Osteoblast (primary cell): ENCODE results near the gene SP140L. TPM values are rescaled to one million over a fixed set of nuclear protein-coding genes. Genes with fewer than 3 reads are reported as not detected.
A peak's percentile ranks its signal among the peaks of the same experiment; 100 is the strongest.
"Not testable (repeated sequence)": the region's sequence is repeated elsewhere in the genome, so short reads cannot be mapped to it uniquely, and the experiment has no call there.

ENCODE experiments used
- DNase-seq: peaks from one replicate; pipeline ENCODE4 v3.0.0; 2011; ENCODE audit warnings: low spot score, mixed read lengths; ENCODE audit not compliant: insufficient read length; ENCODE audit errors: missing footprints
- H2AFZ ChIP-seq: 2 replicates; pipeline ENCODE4 v1.6.0; 2011; ENCODE audit warnings: mild to moderate bottlenecking, low read length
- H3K27ac ChIP-seq: 2 replicates; pipeline ENCODE4 v1.5.1; 2011; ENCODE audit warnings: mild to moderate bottlenecking, low read depth, low read length, moderate library complexity
- H3K27me3 ChIP-seq: 2 replicates; pipeline ENCODE4 v1.6.0; 2012; ENCODE audit warnings: mild to moderate bottlenecking, control low read depth, inconsistent platforms, low read length, moderate library complexity; ENCODE audit not compliant: insufficient read depth
- H3K36me3 ChIP-seq: 2 replicates; pipeline ENCODE4 v1.5.1; 2011; ENCODE audit warnings: mild to moderate bottlenecking, low read length, control low read depth, moderate library complexity; ENCODE audit not compliant: insufficient read depth
- H3K4me1 ChIP-seq: 2 replicates; pipeline ENCODE4 v1.5.1; 2011; ENCODE audit warnings: mild to moderate bottlenecking, low read length, control low read depth, moderate library complexity; ENCODE audit not compliant: insufficient read depth
- H3K4me2 ChIP-seq: 2 replicates; pipeline ENCODE4 v1.6.0; 2011; ENCODE audit warnings: mild to moderate bottlenecking, low read length; ENCODE audit not compliant: insufficient read depth
- H3K4me3 ChIP-seq: fragments of 200-600 bp; sonication (generic); 3 replicates; pipeline ENCODE4 v1.5.1; 2012; ENCODE audit warnings: mild to moderate bottlenecking, low read length, inconsistent platforms; ENCODE audit not compliant: insufficient read depth
- H3K79me2 ChIP-seq: 2 replicates; pipeline ENCODE4 v1.6.0; 2012; ENCODE audit warnings: mild to moderate bottlenecking, low read length, control low read depth, inconsistent platforms; ENCODE audit not compliant: insufficient read depth
- H3K9me3 ChIP-seq: 2 replicates; pipeline ENCODE4 v1.5.1; 2011; ENCODE audit warnings: low read depth, low read length, control low read depth
- H4K20me1 ChIP-seq: 2 replicates; pipeline ENCODE4 v1.6.0; 2012; ENCODE audit warnings: mild to moderate bottlenecking, low read length, control low read depth; ENCODE audit not compliant: insufficient read depth
- CTCF ChIP-seq: IDR thresholded peaks from 2 replicates; pipeline ENCODE4 v1.5.1; 2011; ENCODE audit warnings: mild to moderate bottlenecking, low read depth, low read length, moderate library complexity; ENCODE audit errors: extremely low read depth
- total RNA-seq: library from RNA; depleted of rRNA; stranded (reverse); fragments of >200 nt; gene quantifications from 2 replicates; pipeline ENCODE4 v1.2.3, GENCODE V29; 2012

The SP140L gene
- total RNA-seq, 1 donor, result 15.6 TPM

DNA sequence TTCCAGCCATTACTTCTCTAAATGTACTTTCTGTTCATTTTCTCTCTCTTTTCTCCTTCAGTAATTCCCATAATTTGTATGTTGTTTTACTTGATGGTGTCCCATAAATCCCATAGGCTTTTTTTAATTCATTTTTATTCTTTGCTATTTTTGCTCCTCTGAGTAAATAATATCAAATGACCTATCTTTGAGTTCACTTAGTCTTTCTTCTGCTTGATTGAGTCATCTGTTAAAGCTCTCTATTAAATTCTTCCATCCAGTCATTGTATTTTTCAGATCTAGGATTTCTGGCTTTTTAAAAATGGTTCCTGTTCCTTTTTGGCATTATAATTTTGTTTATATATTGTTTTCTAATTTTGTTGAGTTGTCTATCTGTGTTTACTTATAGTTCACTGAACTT, 102.5 kb downstream of the SP140L start:
- no peak for DNase-seq
- Histone ChIP-seq H4K20me1 (peaks cover 17% of the 10 kb centered on the region), H3K27ac (no peak overlapping the region), H3K9me3 (no peaks in the 10 kb centered on the region), H3K4me2 (no peak overlapping the region), H3K4me3 (no peak overlapping the region), H2AFZ (no peak overlapping the region), H3K27me3 (no peaks in the 10 kb centered on the region), H3K36me3 (no peaks in the 10 kb centered on the region), H3K4me1 (peaks cover 2% of the 10 kb centered on the region), H3K79me2 (peaks cover 91% of the 10 kb centered on the region)
- TF ChIP-seq CTCF, result no peak

- Histone ChIP-seq H3K36me3 (no peaks in the 10 kb centered on the region), H3K4me1 (peaks cover 5% of the 10 kb centered on the region), H3K4me2 (no peak overlapping the region), H3K4me3 (no peak overlapping the region), H2AFZ (no peak overlapping the region), H3K27ac (no peak overlapping the region), H4K20me1 (peaks cover 20% of the 10 kb centered on the region), H3K27me3 (no peaks in the 10 kb centered on the region), H3K9me3 (no peaks in the 10 kb centered on the region), H3K79me2 (peaks cover 90% of the 10 kb centered on the region)
- no peak for TF ChIP-seq CTCF
- no peak for DNase-seq
Measured at GRCh38 chr2:230430957-230431910, 104.2 kb downstream of the SP140L start.

DNA sequence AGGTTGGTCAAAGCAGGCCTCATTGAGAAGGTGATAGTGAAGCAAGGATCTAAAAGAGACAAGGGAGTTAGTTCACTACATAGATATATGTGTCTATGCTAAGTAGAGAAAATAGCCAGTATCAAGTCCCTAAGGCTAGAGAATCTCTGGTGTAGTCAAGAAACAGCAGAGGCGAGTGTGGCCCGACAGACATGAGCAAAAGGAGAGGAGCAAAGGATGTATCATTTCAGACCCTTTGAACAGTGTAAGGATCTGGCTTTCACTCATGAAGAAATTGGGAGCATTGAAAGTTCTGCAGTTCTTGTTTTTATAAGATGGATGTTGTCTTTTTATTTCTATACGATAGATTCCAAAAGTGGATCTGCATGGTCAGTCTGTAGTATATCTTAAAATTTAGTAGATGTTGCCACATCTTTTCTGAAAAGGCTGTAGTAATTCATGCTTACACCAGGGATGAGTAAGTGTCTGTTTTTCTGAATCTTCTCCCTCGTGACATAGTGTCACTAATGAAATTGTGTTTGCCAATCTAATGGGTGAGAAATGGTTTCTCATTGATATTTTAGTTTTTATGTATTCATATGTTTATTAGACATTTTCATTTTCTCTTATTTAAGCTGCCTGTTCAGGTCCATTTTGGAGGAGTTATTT, 107.8 kb downstream of the SP140L start:
- Histone ChIP-seq H3K4me1 (peaks cover 11% of the 10 kb centered on the region), H3K36me3 (peaks cover 5% of the 10 kb centered on the region), H3K27me3 (no peaks in the 10 kb centered on the region), H3K27ac (peak overlapping the region; percentile 39), H4K20me1 (peaks cover 19% of the 10 kb centered on the region), H3K4me2 (no peak overlapping the region), H2AFZ (no peak overlapping the region), H3K79me2 (peaks cover 75% of the 10 kb centered on the region), H3K4me3 (no peak overlapping the region), H3K9me3 (no peaks in the 10 kb centered on the region)
- TF ChIP-seq CTCF, result no peak
- no peak for DNase-seq

DNA sequence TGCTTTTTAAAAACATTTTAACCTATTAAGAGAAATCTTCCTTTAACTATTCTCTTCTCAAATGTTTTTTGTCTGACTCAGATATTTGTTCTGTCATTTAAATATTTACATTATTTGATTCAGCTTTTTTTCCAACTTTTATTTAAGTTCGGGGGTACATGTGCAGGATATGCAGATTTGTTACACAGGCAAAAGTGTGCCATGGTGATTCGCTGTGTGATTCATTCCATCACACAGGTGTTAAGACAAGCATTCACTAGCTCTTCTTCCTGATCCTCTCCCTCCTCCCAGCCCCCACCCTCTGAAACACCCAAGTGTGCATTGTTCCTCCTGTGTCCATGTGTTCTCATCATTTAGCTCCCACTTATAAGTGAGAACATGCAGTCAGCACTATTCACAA, 108.4 kb downstream of the SP140L start:
- Histone ChIP-seq H4K20me1 (peaks cover 15% of the 10 kb centered on the region), H3K79me2 (peaks cover 72% of the 10 kb centered on the region), H3K4me3 (no peak overlapping the region), H3K4me2 (no peak overlapping the region), H3K27me3 (no peaks in the 10 kb centered on the region), H3K36me3 (peaks cover 5% of the 10 kb centered on the region), H3K9me3 (no peaks in the 10 kb centered on the region), H3K4me1 (peaks cover 16% of the 10 kb centered on the region), H2AFZ (no peak overlapping the region), H3K27ac (peak overlapping the region; percentile 39)
- no peak for TF ChIP-seq CTCF
- DNase-seq, result no peak

DNA sequence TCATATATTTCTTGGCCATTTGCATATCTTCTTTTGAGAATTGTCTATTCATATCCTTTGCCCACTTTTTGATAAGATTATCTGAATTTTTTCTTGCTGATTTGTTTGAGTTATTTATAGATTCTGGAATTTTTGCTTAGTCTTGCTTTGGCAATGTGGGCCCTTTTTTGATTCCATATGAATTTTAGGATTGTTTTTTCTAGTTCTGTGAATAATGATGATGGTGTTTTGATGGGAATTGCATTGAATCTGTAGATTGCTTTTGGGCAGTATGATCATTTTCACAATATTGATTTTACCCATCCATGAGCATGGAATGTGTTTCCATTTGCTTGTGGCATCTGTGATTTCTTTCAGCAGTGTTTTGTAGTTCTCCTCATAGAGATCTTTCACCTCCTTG, 112.1 kb downstream of the SP140L start:
- not testable (repeated sequence) for H3K9me3 ChIP-seq, H3K4me3 ChIP-seq, DNase-seq, H4K20me1 ChIP-seq, H2AFZ ChIP-seq, H3K27me3 ChIP-seq
- H3K4me2 ChIP-seq, result peak overlapping the region; percentile 22
- peaks cover 49% of the 10 kb centered on the region for H3K4me1 ChIP-seq
- H3K36me3 ChIP-seq, result peaks cover 14% of the 10 kb centered on the region
- peak overlapping the region; percentile 61 for H3K27ac ChIP-seq
- H3K79me2 ChIP-seq, result peaks cover 60% of the 10 kb centered on the region
